Activated naive CD4-positive, alpha-beta T cell treated with Interleukin-2 at 50 U/mL for 16 hours (primary cell): ENCODE results near the gene MATN3.
"Not testable (repeated sequence)": the region's sequence is repeated elsewhere in the genome, so short reads cannot be mapped to it uniquely, and the experiment has no call there.

Source experiments
- DNase-seq: peaks from one replicate; pipeline ENCODE4 v3.0.0-alpha.2; 2020

The MATN3 gene

GRCh38 chr2:20012282-20013125 is at the start of gene MATN3:
Gene MATN3, minus strand, starts transcription at chr2:20012668. Its CDS starts 37 bp downstream, at chr2:20012631.
- DNase-seq: no peak

GRCh38 chr2:20061940-20062339 is 49.5 kb upstream of the MATN3 start:
- DNase-seq: no peak

GRCh38 chr2:20061476-20061875 is 49.0 kb upstream of the MATN3 start:
- no peak for DNase-seq

GRCh38 chr2:20060106-20060505 is 47.6 kb upstream of the MATN3 start:
- no peak for DNase-seq

GRCh38 chr2:20057268-20057667 is 44.8 kb upstream of the MATN3 start:
- DNase-seq: no peak

- no peak for DNase-seq
Measured at GRCh38 chr2:20054931-20055330, 42.5 kb upstream of the MATN3 start.

- no peak for DNase-seq
Measured at GRCh38 chr2:20054119-20054518, 41.7 kb upstream of the MATN3 start.

GRCh38 chr2:20052861-20053281 is 40.4 kb upstream of the MATN3 start:
- DNase-seq: no peak

GRCh38 chr2:20052229-20052851 is 39.9 kb upstream of the MATN3 start:
- no peak for DNase-seq

GRCh38 chr2:20051532-20052228 is 39.2 kb upstream of the MATN3 start, which contains the start of gene LAPTM4A:
Gene LAPTM4A, minus strand, starts transcription at chr2:20051628. Its CDS starts 108 bp downstream, at chr2:20051520.
- peak; percentile 97 for DNase-seq

GRCh38 chr2:20050646-20051531 is 38.4 kb upstream of the MATN3 start:
- DNase-seq: peak; percentile 21

- peak; percentile 35 for DNase-seq
Measured at GRCh38 chr2:20050104-20050645, 37.7 kb upstream of the MATN3 start.

- DNase-seq: no peak
Measured at GRCh38 chr2:20049637-20050036, 37.2 kb upstream of the MATN3 start.

GRCh38 chr2:20048488-20049448 is 36.3 kb upstream of the MATN3 start:
- DNase-seq: no peak

GRCh38 chr2:20045712-20046292 is 33.3 kb upstream of the MATN3 start:
- DNase-seq: not testable (repeated sequence)

- no peak for DNase-seq
Measured at GRCh38 chr2:20044778-20045177, 32.3 kb upstream of the MATN3 start.

- DNase-seq: no peak
Measured at GRCh38 chr2:20042531-20042930, 30.1 kb upstream of the MATN3 start.

- DNase-seq: no peak
Measured at GRCh38 chr2:20040489-20041172, 28.2 kb upstream of the MATN3 start.

GRCh38 chr2:20037660-20038059 is 25.2 kb upstream of the MATN3 start:
- DNase-seq: no peak
